HepG2 (cell line): ENCODE results near the gene GPT2. TPM values are rescaled to one million over a fixed set of nuclear protein-coding genes. Genes with fewer than 3 reads are reported as not detected.

Experiments used
- CEBPB ChIP-seq: IDR thresholded peaks from 2 replicates; pipeline ENCODE4 v1.6.1; 2011; ENCODE audit warnings: low read depth, low read length, improper control_type of control experiment, borderline replicate concordance
- CEBPZ ChIP-seq: IDR thresholded peaks from 2 replicates; pipeline ENCODE4 v1.6.1; 2012; ENCODE audit warnings: low read length, improper control_type of control experiment
- HES4 ChIP-seq: sonication (generic); formaldehyde crosslinking; IDR thresholded peaks from 2 replicates; pipeline ENCODE4 v1.9.0; 2021; ENCODE audit warnings: mild to moderate bottlenecking, missing genetic modification reagents, borderline replicate concordance
- HMG20A ChIP-seq: IDR thresholded peaks from 2 replicates; pipeline ENCODE4 v1.6.1; 2016; ENCODE audit warnings: borderline replicate concordance
- HNF1B ChIP-seq: sonication (generic); formaldehyde crosslinking; IDR thresholded peaks from 2 replicates; pipeline ENCODE4 v1.5.1; 2020; ENCODE audit warnings: mild to moderate bottlenecking, moderate library complexity, missing genetic modification reagents
- HNRNPLL ChIP-seq: fragments of 200-400 bp; formaldehyde crosslinking; IDR thresholded peaks from 2 replicates; pipeline ENCODE4 v1.6.1; 2017; ENCODE audit warnings: mild to moderate bottlenecking, low read depth, low read length; ENCODE audit not compliant: poor library complexity, severe bottlenecking
- HOXA5 ChIP-seq: sonication (generic); formaldehyde crosslinking; IDR thresholded peaks from 2 replicates; pipeline ENCODE4 v1.4.0; 2020; ENCODE audit warnings: missing genetic modification reagents
- MATR3 ChIP-seq: sonication (generic); formaldehyde crosslinking; IDR thresholded peaks from 2 replicates; pipeline ENCODE4 v1.4.0; 2020; ENCODE audit warnings: missing genetic modification reagents
- MEF2D ChIP-seq: sonication (generic); formaldehyde crosslinking; IDR thresholded peaks from 2 replicates; pipeline ENCODE4 v1.5.1; 2020; ENCODE audit warnings: mild to moderate bottlenecking, missing genetic modification reagents
- MIER2 ChIP-seq: IDR thresholded peaks from 2 replicates; pipeline ENCODE4 v1.6.1; 2016; ENCODE audit warnings: missing biosample characterization, missing genetic modification reagents
- MIXL1 ChIP-seq: IDR thresholded peaks from 2 replicates; pipeline ENCODE4 v1.6.1; 2016
- PLSCR1 ChIP-seq: sonication (generic); formaldehyde crosslinking; IDR thresholded peaks from 2 replicates; pipeline ENCODE4 v1.5.0; 2020; ENCODE audit warnings: missing genetic modification reagents, mild to moderate bottlenecking, borderline replicate concordance
- POGZ ChIP-seq: sonication (generic); formaldehyde crosslinking; IDR thresholded peaks from 2 replicates; pipeline ENCODE4 v1.4.0; 2020; ENCODE audit warnings: mild to moderate bottlenecking, missing genetic modification reagents
- RXRB ChIP-seq: IDR thresholded peaks from 2 replicates; pipeline ENCODE4 v1.6.1; 2016; ENCODE audit warnings: borderline replicate concordance, missing genetic modification reagents, missing compliant biosample characterization
- SMYD3 ChIP-seq: sonication (generic); formaldehyde crosslinking; IDR thresholded peaks from 2 replicates; pipeline ENCODE4 v1.8.1; 2023; ENCODE audit warnings: mild to moderate bottlenecking, missing genetic modification reagents
- TFDP2 ChIP-seq: sonication (generic); formaldehyde crosslinking; IDR thresholded peaks from 2 replicates; pipeline ENCODE4 v1.4.0; 2020; ENCODE audit warnings: missing genetic modification reagents
- THAP7 ChIP-seq: sonication (generic); formaldehyde crosslinking; IDR thresholded peaks from 2 replicates; pipeline ENCODE4 v1.8.1; 2023; ENCODE audit warnings: mild to moderate bottlenecking, missing genetic modification reagents
- WIZ ChIP-seq: sonication (generic); formaldehyde crosslinking; IDR thresholded peaks from 2 replicates; pipeline ENCODE4 v1.5.1; 2020; ENCODE audit warnings: mild to moderate bottlenecking, missing genetic modification reagents
- ZFYVE20 ChIP-seq: sonication (generic); formaldehyde crosslinking; IDR thresholded peaks from 2 replicates; pipeline ENCODE4 v1.8.0; 2023; ENCODE audit warnings: low read depth, mild to moderate bottlenecking, moderate library complexity, missing genetic modification reagents, borderline replicate concordance
- ZKSCAN5 ChIP-seq: sonication (generic); formaldehyde crosslinking; IDR thresholded peaks from 2 replicates; pipeline ENCODE4 v1.5.1; 2020; ENCODE audit warnings: mild to moderate bottlenecking, missing genetic modification reagents
- ZNF484 ChIP-seq: sonication (generic); formaldehyde crosslinking; IDR thresholded peaks from 2 replicates; pipeline ENCODE4 v1.5.1; 2020; ENCODE audit warnings: mild to moderate bottlenecking, low read depth, missing genetic modification reagents, borderline replicate concordance
- ZNF781 ChIP-seq: sonication (generic); formaldehyde crosslinking; IDR thresholded peaks from 2 replicates; pipeline ENCODE4 v1.5.1; 2020; ENCODE audit warnings: borderline replicate concordance, mild to moderate bottlenecking, missing genetic modification reagents; ENCODE audit errors: not compliant biosample characterization
- polyA plus RNA-seq, 8 experiments: library from polyadenylated mRNA; depleted of rRNA in 3 of 8; stranded (reverse) in 7 of 8; unstranded in 1 of 8; fragments of >200 nt; fragmentation: Illumina TruSeq in 4 of 8; extraction: Trizol in 4 of 8; gene quantifications; 2 replicates each; pipeline versions ENCODE4 v1.2.1 to v1.2.3, GENCODE V29; 2011 to 2016; ENCODE audit warnings: low read depth in 4 of 8, missing spikeins in 1 of 8, mixed read lengths in 1 of 8; ENCODE audit not compliant: insufficient read depth in 1 of 8
- total RNA-seq, 5 experiments: library from RNA; depleted of rRNA; stranded (reverse); fragments of >200 nt; fragmentation: Illumina TruSeq; extraction: Trizol; gene quantifications; 2 replicates each; pipeline ENCODE4 v1.2.3, GENCODE V29; 2016; ENCODE audit warnings: low read depth in 1 of 5

GPT2 gene
- total and polyA plus RNA-seq, 2 of the 13 experiments (the other 11 are each of a cell fraction or from before 2014, with no cell fraction given): 138 to 267 TPM

GRCh38 chr16:46974352-46974751 is 90.2 kb downstream of the GPT2 start (continued):
- TF ChIP-seq TFDP2 (no peak), POGZ (CRISPR knock-in tag) (no peak), MIXL1 (CRISPR knock-in tag) (no peak), ZKSCAN5 (CRISPR knock-in tag) (no peak), ZNF484 (no peak), THAP7 (CRISPR knock-in tag) (no peak), HNRNPLL (no peak), MIER2 (CRISPR knock-in tag) (no peak), PLSCR1 (CRISPR knock-in tag) (no peak), HMG20A (no peak), ZFYVE20 (CRISPR knock-in tag) (no peak), HOXA5 (no peak), MEF2D (CRISPR knock-in tag) (no peak), MATR3 (CRISPR knock-in tag) (no peak), SMYD3 (CRISPR knock-in tag) (no peak), HNF1B (CRISPR knock-in tag) (0 out of 2 replicates have a peak, but pooled peaks have one; percentile 18), HES4 (CRISPR knock-in tag) (no peak), CEBPB (no peak), WIZ (no peak), CEBPZ (no peak), RXRB (CRISPR knock-in tag) (no peak; the same call in 1 of the 2 replicates), ZNF781 (CRISPR knock-in tag) (no peak)
